ENCODE results near the gene ZBTB4. TPM values are rescaled to one million over a fixed set of nuclear protein-coding genes. Genes with fewer than 3 reads are reported as not detected.
A peak's percentile ranks its signal among the peaks of the same experiment; 100 is the strongest.

Gene ZBTB4
- total RNA-seq, 1 experiment from 2014 or later, result 26.3 TPM

DNA sequence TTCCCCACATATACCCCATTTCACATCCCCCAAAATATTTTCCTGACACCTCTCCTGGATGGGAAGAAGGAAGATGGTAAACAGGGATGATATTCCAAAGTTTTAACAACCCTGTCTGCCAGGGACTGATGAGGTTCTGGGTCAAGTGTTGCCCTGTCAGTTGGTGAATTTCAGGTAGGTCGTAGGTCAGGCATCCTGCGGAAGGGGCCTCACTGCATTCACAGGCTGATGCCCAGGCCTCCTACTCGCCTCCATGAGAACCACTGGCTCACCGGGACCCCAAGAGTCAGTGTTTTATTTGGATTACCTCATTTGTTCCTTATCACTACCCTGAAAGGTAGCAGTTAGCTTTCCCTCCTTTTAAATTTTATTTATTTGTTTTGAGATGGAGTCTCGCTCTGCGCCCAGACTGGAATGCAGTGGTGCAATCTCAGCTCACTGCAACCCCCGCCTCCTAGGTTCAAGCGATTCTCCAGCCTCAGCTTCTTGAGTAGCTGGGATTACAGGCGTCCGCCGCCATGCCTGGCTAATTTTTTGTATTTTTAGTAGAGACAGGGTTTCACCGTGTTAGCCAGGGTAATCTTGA is 10.5 kb downstream of the ZBTB4 start:
- CTCF ChIA-PET, result no interaction called here
- intact Hi-C loops (cut with micrococcal nuclease), result no loop called here
- no peak overlapping the region for H3K27ac Mint-ChIP-seq (ENCODE audit: low read depth, unreplicated experiment)
- no peak for DNase-seq (ENCODE audit: unreplicated experiment)
- TF ChIP-seq, protein P1, sequence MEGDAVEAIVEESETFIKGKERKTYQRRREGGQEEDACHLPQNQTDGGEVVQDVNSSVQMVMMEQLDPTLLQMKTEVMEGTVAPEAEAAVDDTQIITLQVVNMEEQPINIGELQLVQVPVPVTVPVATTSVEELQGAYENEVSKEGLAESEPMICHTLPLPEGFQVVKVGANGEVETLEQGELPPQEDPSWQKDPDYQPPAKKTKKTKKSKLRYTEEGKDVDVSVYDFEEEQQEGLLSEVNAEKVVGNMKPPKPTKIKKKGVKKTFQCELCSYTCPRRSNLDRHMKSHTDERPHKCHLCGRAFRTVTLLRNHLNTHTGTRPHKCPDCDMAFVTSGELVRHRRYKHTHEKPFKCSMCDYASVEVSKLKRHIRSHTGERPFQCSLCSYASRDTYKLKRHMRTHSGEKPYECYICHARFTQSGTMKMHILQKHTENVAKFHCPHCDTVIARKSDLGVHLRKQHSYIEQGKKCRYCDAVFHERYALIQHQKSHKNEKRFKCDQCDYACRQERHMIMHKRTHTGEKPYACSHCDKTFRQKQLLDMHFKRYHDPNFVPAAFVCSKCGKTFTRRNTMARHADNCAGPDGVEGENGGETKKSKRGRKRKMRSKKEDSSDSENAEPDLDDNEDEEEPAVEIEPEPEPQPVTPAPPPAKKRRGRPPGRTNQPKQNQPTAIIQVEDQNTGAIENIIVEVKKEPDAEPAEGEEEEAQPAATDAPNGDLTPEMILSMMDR (IDR thresholded peaks at IDR 0.05; ENCODE audit: unreplicated experiment), result no peak
- H3K4me3 Mint-ChIP-seq (ENCODE audit: unreplicated experiment), result no peak overlapping the region
- H3K27me3 Mint-ChIP-seq (ENCODE audit: insufficient read depth, unreplicated experiment), result no peaks in the 10 kb centered on the region
- BruUV-seq (replicated peaks), result no TSS peak
- POLR2A ChIA-PET, result interaction anchor here (2.0 to 2.8 kb wide), 2 partner anchors 11 to 16 kb away, joined by 5 to 16 read pairs; partner anchors contain the start of genes POLR2A and ZBTB4
- peaks cover 41% of the 10 kb centered on the region for H3K36me3 Mint-ChIP-seq (ENCODE audit: insufficient read depth, unreplicated experiment)
- no peaks in the 10 kb centered on the region for H3K9me3 Mint-ChIP-seq (ENCODE audit: unreplicated experiment)
- no peaks in the 10 kb centered on the region for H3K4me1 Mint-ChIP-seq (ENCODE audit: insufficient read depth, unreplicated experiment)

DNA sequence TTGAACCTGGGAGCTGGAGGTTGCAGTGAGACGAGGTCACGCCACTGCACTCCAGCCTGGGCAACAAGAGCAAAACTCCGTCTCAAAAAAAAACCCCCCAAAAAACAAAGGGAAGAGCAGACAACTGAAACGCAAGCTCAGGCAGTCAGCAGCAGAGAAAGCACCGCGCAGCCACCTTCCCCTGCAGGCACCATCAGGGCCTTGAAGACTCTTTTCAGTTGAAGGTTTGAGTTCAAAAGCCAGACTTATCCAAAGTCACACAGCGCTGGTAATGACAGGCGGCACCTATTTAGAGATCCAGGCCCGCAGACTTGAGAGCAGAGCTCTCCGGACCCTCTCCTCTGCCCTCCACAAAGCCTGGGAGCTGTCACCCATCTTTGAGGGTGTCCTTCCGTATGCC is 11.1 kb downstream of the ZBTB4 start:
- CTCF ChIA-PET, result interaction anchor here (0.9 kb wide), 1 partner anchor 219 kb away, joined by 4 read pairs; no protein-coding TSS in a partner anchor
- intact Hi-C loops (cut with micrococcal nuclease), result no loop called here
- H3K27ac Mint-ChIP-seq (ENCODE audit: low read depth, unreplicated experiment), result no peak overlapping the region

DNA sequence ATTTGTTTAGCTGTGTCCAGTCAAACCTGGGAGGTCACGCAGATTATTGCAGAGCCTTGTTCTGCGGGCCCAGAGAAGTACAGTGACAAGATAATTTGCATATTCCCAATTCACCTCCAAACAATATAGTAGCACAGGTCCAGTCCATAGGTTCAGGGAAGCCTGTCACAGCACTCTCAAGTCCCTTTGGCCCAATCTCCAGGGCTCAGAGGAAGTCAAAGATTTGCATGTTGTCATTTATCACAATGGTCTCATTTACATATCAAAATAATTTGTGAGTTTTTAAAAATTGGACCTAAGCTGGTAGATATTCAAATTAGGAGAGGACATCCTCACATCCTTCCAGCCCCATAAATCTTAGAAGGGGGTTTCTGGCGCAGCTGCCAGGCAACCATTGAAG is 11.9 kb downstream of the ZBTB4 start:
- intact Hi-C loops (cut with micrococcal nuclease), result no loop called here
- no peak overlapping the region for H3K27ac Mint-ChIP-seq (ENCODE audit: low read depth, unreplicated experiment)
- H3K9me3 Mint-ChIP-seq (ENCODE audit: unreplicated experiment), result no peaks in the 10 kb centered on the region
- H3K4me3 Mint-ChIP-seq (ENCODE audit: unreplicated experiment), result no peak overlapping the region
- H3K27me3 Mint-ChIP-seq (ENCODE audit: insufficient read depth, unreplicated experiment), result no peaks in the 10 kb centered on the region
- H3K4me1 Mint-ChIP-seq (ENCODE audit: insufficient read depth, unreplicated experiment), result no peaks in the 10 kb centered on the region
- DNase-seq (ENCODE audit: unreplicated experiment), result no peak
- BruUV-seq (replicated peaks), result no TSS peak
- H3K36me3 Mint-ChIP-seq (ENCODE audit: insufficient read depth, unreplicated experiment), result peaks cover 35% of the 10 kb centered on the region
- TF ChIP-seq, protein P1 (IDR thresholded peaks at IDR 0.05; ENCODE audit: unreplicated experiment), result no peak
- ChIA-PET POLR2A (interaction anchor here (0.8 to 2.8 kb wide), 4 partner anchors 9 to 23 kb away, joined by 3 to 16 read pairs (median 7); partner anchors contain the start of gene POLR2A), CTCF (interaction anchor here (0.7 to 0.9 kb wide), 3 partner anchors 9 to 1082 kb away, joined by 3 to 4 read pairs (median 3); no protein-coding TSS in a partner anchor)

More for the DNA sequence above, 11.1 kb downstream of the ZBTB4 start:
- Mint-ChIP-seq H3K9me3 (ENCODE audit: unreplicated experiment) (no peaks in the 10 kb centered on the region), H3K4me3 (ENCODE audit: unreplicated experiment) (no peak overlapping the region), H3K36me3 (ENCODE audit: insufficient read depth, unreplicated experiment) (peaks cover 35% of the 10 kb centered on the region), H3K27me3 (ENCODE audit: insufficient read depth, unreplicated experiment) (no peaks in the 10 kb centered on the region), H3K4me1 (ENCODE audit: insufficient read depth, unreplicated experiment) (no peaks in the 10 kb centered on the region)
- BruUV-seq (replicated peaks), result no TSS peak
- no peak for DNase-seq (ENCODE audit: unreplicated experiment)
- POLR2A ChIA-PET, result interaction anchor here (0.6 to 2.8 kb wide), 3 partner anchors 8 to 17 kb away, joined by 3 to 16 read pairs (median 8); partner anchors contain the start of genes POLR2A and ZBTB4
- TF ChIP-seq, protein P1 (IDR thresholded peaks at IDR 0.05; ENCODE audit: unreplicated experiment), result no peak

DNA sequence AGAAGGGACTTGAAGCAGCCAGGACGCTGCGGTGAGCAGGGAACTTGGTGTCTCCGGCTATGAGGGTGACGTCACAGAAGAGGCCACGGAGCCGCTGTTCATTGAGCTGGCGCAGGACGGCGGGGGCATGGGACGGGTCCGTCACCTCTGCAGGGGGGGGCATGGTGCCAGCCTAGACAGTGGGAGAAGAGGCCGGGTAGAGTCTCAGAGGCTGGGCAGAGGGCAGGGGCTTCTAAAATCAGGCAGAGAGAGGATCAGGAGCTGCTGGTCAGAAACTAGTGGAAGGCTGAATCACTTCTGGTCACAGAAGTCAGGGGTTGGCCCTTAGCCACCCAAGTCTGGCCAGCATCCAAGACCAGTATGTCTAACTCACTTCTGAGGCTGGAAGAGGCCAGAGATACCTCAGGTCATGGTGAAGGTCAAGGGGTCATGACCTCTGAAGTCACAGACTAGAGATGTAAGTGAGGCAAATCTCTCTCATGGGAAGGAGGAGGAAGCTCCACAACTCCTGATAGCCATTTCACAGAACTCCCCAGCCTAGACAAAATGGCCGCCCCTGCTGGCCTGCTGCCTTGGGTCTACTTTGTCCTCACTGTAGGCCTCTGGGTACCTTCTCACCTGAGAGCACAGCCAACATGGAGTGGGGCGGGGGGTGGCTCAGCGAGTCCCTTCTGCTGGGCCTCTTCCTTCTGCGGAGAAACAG is 12.6 kb downstream of the ZBTB4 start:
- POLR2A ChIA-PET, result interaction anchor here (0.7 to 2.8 kb wide), 6 partner anchors 9 to 30 kb away, joined by 3 to 16 read pairs (median 4); partner anchors contain the start of gene POLR2A
- H3K4me3 Mint-ChIP-seq (ENCODE audit: unreplicated experiment), result no peak overlapping the region
- DNase-seq (ENCODE audit: unreplicated experiment), result no peak
- CTCF ChIA-PET, result interaction anchor here (0.5 to 1.2 kb wide), 4 partner anchors 10 to 1081 kb away, joined by 3 to 6 read pairs (median 3); no protein-coding TSS in a partner anchor
- H3K27me3 Mint-ChIP-seq (ENCODE audit: insufficient read depth, unreplicated experiment), result no peaks in the 10 kb centered on the region
- BruUV-seq (replicated peaks), result no TSS peak
- TF ChIP-seq, protein P1 (IDR thresholded peaks at IDR 0.05; ENCODE audit: unreplicated experiment), result no peak
- peaks cover 41% of the 10 kb centered on the region for H3K36me3 Mint-ChIP-seq (ENCODE audit: insufficient read depth, unreplicated experiment)
- intact Hi-C loops (cut with micrococcal nuclease), result no loop called here
- H3K9me3 Mint-ChIP-seq (ENCODE audit: unreplicated experiment), result no peaks in the 10 kb centered on the region
- peak overlapping the region; percentile 31 for H3K27ac Mint-ChIP-seq (ENCODE audit: low read depth, unreplicated experiment)
- peaks cover under 1% of the 10 kb centered on the region for H3K4me1 Mint-ChIP-seq (ENCODE audit: insufficient read depth, unreplicated experiment)

All from MCF 10A (cell line).